ENCODE measurements around the gene PRRT2.
A peak's percentile ranks its signal among the peaks of the same experiment; 100 is the strongest.

PRRT2 gene

DNA sequence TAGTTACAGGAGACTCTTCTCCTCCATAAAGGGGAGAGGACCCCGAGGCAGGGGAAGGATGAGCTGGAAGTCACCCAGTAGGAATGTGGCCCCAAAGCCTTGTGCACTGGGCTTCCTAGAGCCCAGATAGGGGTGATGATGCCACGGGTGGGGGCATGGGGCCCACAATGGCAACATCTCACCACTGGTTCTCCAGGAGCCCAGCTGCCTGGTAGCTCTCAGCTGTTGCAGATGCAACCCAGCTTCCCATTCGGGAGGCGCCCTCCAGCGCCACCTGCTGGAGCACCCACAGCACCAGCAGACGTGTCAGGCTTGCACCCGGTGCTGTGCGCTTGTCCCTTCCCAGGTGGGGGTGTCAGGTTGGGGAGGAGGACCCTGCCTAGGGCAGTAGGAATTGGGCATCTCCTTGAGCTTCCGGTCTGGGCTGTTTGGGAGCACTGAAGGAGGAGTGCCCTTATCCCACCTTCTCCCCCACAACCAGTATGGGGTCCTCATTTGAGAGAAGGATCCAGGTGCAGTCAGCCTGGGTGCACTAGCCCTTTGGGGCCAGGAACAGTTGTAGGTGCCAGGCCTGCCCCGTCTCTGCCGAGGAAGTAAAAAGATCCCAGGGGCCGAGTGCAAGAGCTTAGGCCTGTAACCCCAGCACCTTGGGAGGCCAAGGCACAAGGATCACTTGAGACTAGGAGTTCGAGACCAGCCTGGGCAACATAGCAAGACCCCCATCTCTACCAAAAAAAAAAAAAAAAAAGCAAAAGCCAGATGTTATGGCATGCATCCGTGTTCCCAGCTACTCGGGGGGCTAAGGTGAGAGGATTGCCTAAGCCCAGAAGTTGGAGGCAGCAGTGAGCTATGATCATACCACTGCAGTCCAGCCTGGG lies 36.7 kb downstream of the PRRT2 start:
- Histone ChIP-seq H3K4me2 (ENCODE audit: low read length) (no peak overlapping the region), H3K36me3 (ENCODE audit: control insufficient read depth, insufficient read depth, low read length) (no peaks in the 10 kb centered on the region), H3K4me1 (no peaks in the 10 kb centered on the region), H3K79me2 (no peaks in the 10 kb centered on the region), H3K4me3 (ENCODE audit: low read depth, low read length) (no peak overlapping the region), H3K27me3 (ENCODE audit: control insufficient read depth, insufficient read depth, low read length) (no peaks in the 10 kb centered on the region), H3K9ac (no peak overlapping the region), H3K9me3 (ENCODE audit: control insufficient read depth, low read length) (no peaks in the 10 kb centered on the region), H2AFZ (no peak overlapping the region), H3K27ac (no peak overlapping the region)
- TF ChIP-seq, protein P1, sequence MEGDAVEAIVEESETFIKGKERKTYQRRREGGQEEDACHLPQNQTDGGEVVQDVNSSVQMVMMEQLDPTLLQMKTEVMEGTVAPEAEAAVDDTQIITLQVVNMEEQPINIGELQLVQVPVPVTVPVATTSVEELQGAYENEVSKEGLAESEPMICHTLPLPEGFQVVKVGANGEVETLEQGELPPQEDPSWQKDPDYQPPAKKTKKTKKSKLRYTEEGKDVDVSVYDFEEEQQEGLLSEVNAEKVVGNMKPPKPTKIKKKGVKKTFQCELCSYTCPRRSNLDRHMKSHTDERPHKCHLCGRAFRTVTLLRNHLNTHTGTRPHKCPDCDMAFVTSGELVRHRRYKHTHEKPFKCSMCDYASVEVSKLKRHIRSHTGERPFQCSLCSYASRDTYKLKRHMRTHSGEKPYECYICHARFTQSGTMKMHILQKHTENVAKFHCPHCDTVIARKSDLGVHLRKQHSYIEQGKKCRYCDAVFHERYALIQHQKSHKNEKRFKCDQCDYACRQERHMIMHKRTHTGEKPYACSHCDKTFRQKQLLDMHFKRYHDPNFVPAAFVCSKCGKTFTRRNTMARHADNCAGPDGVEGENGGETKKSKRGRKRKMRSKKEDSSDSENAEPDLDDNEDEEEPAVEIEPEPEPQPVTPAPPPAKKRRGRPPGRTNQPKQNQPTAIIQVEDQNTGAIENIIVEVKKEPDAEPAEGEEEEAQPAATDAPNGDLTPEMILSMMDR (IDR thresholded peaks at IDR 0.05) = peak; percentile 81

DNA sequence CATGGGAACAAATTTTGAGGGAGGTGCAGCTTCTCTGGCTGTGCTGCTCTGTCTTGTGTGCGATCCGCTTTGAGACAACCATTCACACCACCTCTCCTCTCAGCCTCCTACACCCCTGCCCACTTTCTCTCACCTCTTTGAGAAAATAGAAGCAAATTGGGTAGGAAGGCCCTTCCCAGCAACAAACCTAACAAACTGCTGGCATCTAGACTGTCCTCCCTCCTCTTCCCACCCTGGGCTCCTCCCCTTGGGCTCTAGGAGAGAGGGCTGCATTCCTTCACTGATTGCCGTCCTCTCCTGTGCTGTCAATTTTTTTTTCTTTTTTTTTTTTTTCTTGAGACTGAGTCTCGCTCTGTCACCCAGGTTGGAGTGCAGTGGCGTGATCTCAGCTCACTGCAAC lies 37.5 kb downstream of the PRRT2 start:
- Histone ChIP-seq H3K9me3 (ENCODE audit: control insufficient read depth, low read length) (no peaks in the 10 kb centered on the region), H3K79me2 (no peaks in the 10 kb centered on the region), H3K36me3 (ENCODE audit: control insufficient read depth, insufficient read depth, low read length) (no peaks in the 10 kb centered on the region), H2AFZ (no peak overlapping the region), H3K4me2 (ENCODE audit: low read length) (no peak overlapping the region), H3K9ac (no peak overlapping the region), H3K27me3 (ENCODE audit: control insufficient read depth, insufficient read depth, low read length) (no peaks in the 10 kb centered on the region), H3K27ac (no peak overlapping the region), H3K4me1 (no peaks in the 10 kb centered on the region), H3K4me3 (ENCODE audit: low read depth, low read length) (no peak overlapping the region)
- TF ChIP-seq, protein P1 (IDR thresholded peaks at IDR 0.05) = no peak

DNA sequence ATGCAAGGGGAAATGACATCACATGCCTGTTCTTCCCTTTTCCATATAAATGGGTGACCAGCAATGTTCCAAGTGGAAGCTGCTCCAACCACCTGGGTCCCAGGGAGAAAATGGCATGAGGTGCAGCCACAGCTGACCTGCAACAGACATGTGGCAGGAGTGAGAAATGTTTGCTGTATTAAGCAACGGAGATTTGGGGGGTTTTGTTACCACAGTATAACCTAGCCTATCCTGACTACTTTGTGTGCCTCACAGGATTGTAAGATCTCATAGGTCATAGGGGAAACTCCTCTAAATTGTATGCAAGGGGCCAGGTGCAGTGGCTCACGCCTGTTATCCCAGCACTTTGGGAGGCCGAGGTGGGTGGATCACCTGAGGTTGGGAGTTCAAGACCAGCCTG lies 39.0 kb downstream of the PRRT2 start:
- H3K4me3 ChIP-seq (ENCODE audit: low read depth, low read length) = no peak overlapping the region
- TF ChIP-seq, protein P1 (IDR thresholded peaks at IDR 0.05) = no peak
- no peak overlapping the region for H3K9ac ChIP-seq

DNA sequence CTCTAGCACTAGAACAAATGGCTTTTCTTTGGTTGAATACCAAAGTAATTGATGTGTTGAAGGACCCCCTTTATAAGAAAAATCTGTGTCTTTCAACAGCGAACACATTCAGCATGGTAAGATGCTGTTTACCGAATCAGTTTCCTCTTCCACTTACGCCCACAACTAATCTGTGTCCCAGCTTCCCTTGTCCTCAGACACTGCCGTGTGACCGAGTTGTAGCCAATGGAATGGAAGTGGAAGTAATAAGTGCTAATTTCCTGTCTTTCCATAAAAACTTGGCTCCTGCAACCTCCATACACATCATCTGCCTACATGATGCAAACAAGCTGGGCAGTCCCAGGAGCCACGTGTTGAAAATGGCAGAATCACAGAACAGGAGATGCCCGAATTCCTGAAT lies 40.7 kb downstream of the PRRT2 start:
- no peak overlapping the region for H3K4me3 ChIP-seq (ENCODE audit: low read depth, low read length)
- TF ChIP-seq, protein P1 (IDR thresholded peaks at IDR 0.05) = no peak
- H2AFZ ChIP-seq = no peak overlapping the region
- no peaks in the 10 kb centered on the region for H3K9me3 ChIP-seq (ENCODE audit: control insufficient read depth, low read length)
- no peak overlapping the region for H3K9ac ChIP-seq
- no peaks in the 10 kb centered on the region for H3K79me2 ChIP-seq
- no peaks in the 10 kb centered on the region for H3K36me3 ChIP-seq (ENCODE audit: control insufficient read depth, insufficient read depth, low read length)
- no peaks in the 10 kb centered on the region for H3K27me3 ChIP-seq (ENCODE audit: control insufficient read depth, insufficient read depth, low read length)
- H3K4me1 ChIP-seq = no peaks in the 10 kb centered on the region
- H3K4me2 ChIP-seq (ENCODE audit: low read length) = no peak overlapping the region
- no peak overlapping the region for H3K27ac ChIP-seq

More for the DNA sequence above, 39.0 kb downstream of the PRRT2 start:
- no peak overlapping the region for H3K4me2 ChIP-seq (ENCODE audit: low read length)
- no peaks in the 10 kb centered on the region for H3K9me3 ChIP-seq (ENCODE audit: control insufficient read depth, low read length)
- no peaks in the 10 kb centered on the region for H3K27me3 ChIP-seq (ENCODE audit: control insufficient read depth, insufficient read depth, low read length)
- H2AFZ ChIP-seq = no peak overlapping the region
- H3K4me1 ChIP-seq = no peaks in the 10 kb centered on the region
- H3K27ac ChIP-seq = no peak overlapping the region
- H3K36me3 ChIP-seq (ENCODE audit: control insufficient read depth, insufficient read depth, low read length) = no peaks in the 10 kb centered on the region
- H3K79me2 ChIP-seq = no peaks in the 10 kb centered on the region
